Measurements from ENCODE around the gene ETV6. TPM values are rescaled to one million over a fixed set of nuclear protein-coding genes. Genes with fewer than 3 reads are reported as not detected.

ETV6 gene
- total RNA-seq, 1 experiment from 2014 or later: 14.1 TPM

DNA sequence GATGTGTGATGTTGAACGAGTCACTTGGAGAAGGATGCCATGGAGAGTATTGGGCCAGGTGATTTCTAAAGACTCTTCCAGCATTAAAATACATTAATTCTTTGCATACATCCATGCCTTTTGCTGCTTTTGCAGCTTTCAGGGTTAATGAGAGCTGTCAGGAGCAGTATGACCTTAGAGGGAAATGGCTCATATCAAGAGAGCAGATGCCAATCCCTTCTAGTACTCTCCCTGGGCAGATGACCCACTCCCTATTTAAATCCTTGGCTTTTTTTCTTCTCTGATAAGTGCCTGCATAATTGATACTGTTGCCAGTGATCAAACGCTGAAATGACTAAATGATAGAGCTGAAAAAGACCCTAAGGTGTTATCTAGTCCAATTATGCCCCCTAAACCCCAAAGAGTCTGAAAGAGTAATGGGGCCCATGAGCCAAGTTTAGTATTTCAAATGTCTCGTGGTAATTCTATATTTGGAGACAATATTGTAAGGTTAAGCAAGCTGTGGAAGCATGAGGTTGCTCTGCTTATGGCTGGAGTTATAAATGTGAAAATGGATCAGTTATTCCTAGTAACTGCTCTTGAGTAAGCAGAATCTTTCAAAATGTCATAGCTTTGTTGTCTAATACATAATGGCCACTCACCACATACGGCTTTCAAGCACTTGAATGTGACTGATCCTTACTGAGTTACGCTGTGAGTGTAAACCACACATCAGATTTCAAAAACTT is 137.3 kb downstream of the ETV6 start:
- Histone ChIP-seq H3K9me3 (ENCODE audit: control insufficient read depth in 1 of 2, insufficient read depth in 1 of 2, low read depth in 1 of 2, low read length in 2 of 2) (no peaks in the 10 kb centered on the region), H4K20me1 (ENCODE audit: insufficient read depth) (no peaks in the 10 kb centered on the region), H3K9ac (ENCODE audit: low read length) (no peak overlapping the region), H3K4me1 (ENCODE audit: control insufficient read depth in 1 of 2, insufficient read depth in 2 of 2, low read length in 2 of 2) (no peaks in the 10 kb centered on the region), H3K4me2 (ENCODE audit: low read length) (no peak overlapping the region), H3K27ac (ENCODE audit: low read depth, low read length) (no peak overlapping the region), H2AFZ (ENCODE audit: low read depth, low read length, poor library complexity, severe bottlenecking) (no peak overlapping the region), H3K4me3 (replicated peaks in 1 of 2; ENCODE audit: low read depth in 1 of 2, low read length in 2 of 2) (no peak overlapping the region), H3K27me3 (ENCODE audit: insufficient read depth, low read length) (no peaks in the 10 kb centered on the region), H3K9me2 (ENCODE audit: insufficient read depth) (no peaks in the 10 kb centered on the region), H3K36me3 (ENCODE audit: control insufficient read depth in 1 of 2, insufficient read depth in 2 of 2, low read length in 2 of 2) (no peaks in the 10 kb centered on the region), H3K79me2 (ENCODE audit: insufficient read depth, low read length) (no peaks in the 10 kb centered on the region)
- BruUV-seq (replicated peaks): no TSS peak
- ATAC-seq: no peak
- RAD21 ChIA-PET (ENCODE audit: low non-redundant PET in 1 of 2, low total read pairs in 2 of 2, uncharacterized antibody in 2 of 2, unreplicated experiment in 2 of 2): no interaction called here
- intact Hi-C loops (cut with micrococcal nuclease): no loop called here
- POLR2A ChIA-PET: no interaction called here
- CTCF ChIA-PET: no interaction called here
- no peak for DNase-seq (ENCODE audit: low read depth, low spot score)
- TF ChIP-seq, protein P1, sequence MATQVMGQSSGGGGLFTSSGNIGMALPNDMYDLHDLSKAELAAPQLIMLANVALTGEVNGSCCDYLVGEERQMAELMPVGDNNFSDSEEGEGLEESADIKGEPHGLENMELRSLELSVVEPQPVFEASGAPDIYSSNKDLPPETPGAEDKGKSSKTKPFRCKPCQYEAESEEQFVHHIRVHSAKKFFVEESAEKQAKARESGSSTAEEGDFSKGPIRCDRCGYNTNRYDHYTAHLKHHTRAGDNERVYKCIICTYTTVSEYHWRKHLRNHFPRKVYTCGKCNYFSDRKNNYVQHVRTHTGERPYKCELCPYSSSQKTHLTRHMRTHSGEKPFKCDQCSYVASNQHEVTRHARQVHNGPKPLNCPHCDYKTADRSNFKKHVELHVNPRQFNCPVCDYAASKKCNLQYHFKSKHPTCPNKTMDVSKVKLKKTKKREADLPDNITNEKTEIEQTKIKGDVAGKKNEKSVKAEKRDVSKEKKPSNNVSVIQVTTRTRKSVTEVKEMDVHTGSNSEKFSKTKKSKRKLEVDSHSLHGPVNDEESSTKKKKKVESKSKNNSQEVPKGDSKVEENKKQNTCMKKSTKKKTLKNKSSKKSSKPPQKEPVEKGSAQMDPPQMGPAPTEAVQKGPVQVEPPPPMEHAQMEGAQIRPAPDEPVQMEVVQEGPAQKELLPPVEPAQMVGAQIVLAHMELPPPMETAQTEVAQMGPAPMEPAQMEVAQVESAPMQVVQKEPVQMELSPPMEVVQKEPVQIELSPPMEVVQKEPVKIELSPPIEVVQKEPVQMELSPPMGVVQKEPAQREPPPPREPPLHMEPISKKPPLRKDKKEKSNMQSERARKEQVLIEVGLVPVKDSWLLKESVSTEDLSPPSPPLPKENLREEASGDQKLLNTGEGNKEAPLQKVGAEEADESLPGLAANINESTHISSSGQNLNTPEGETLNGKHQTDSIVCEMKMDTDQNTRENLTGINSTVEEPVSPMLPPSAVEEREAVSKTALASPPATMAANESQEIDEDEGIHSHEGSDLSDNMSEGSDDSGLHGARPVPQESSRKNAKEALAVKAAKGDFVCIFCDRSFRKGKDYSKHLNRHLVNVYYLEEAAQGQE (IDR thresholded peaks at IDR 0.05; ENCODE audit: low read depth): no peak
- no peak for TF ChIP-seq ZNF274 (IDR thresholded peaks at IDR 0.05; ENCODE audit: low read depth, low read length)
- no peak for TF ChIP-seq CEBPB (IDR thresholded peaks at IDR 0.05; ENCODE audit: low read depth)
- TF ChIP-seq YY1 (IDR thresholded peaks at IDR 0.05; ENCODE audit: extremely low read depth, insufficient replicate concordance, low read depth, low read length): no peak
- no peak for TF ChIP-seq EGR1 (IDR thresholded peaks at IDR 0.05; ENCODE audit: low read depth)
- TF ChIP-seq RAD21 (IDR thresholded peaks at IDR 0.05; ENCODE audit: low read depth): no peak
- TF ChIP-seq ELF1 (IDR thresholded peaks at IDR 0.05; ENCODE audit: borderline replicate concordance, low read depth): no peak
- no peak for TF ChIP-seq POLR2AphosphoS5 (IDR thresholded peaks at IDR 0.05; ENCODE audit: low read depth, low read length)
- TF ChIP-seq TCF7L2 (IDR thresholded peaks at IDR 0.05; ENCODE audit: borderline replicate concordance, extremely low read depth, insufficient read depth, insufficient read length): no peak
- no peak for TF ChIP-seq JUND (IDR thresholded peaks at IDR 0.05)
- TF ChIP-seq, protein P2, sequence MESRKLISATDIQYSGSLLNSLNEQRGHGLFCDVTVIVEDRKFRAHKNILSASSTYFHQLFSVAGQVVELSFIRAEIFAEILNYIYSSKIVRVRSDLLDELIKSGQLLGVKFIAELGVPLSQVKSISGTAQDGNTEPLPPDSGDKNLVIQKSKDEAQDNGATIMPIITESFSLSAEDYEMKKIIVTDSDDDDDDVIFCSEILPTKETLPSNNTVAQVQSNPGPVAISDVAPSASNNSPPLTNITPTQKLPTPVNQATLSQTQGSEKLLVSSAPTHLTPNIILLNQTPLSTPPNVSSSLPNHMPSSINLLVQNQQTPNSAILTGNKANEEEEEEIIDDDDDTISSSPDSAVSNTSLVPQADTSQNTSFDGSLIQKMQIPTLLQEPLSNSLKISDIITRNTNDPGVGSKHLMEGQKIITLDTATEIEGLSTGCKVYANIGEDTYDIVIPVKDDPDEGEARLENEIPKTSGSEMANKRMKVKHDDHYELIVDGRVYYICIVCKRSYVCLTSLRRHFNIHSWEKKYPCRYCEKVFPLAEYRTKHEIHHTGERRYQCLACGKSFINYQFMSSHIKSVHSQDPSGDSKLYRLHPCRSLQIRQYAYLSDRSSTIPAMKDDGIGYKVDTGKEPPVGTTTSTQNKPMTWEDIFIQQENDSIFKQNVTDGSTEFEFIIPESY (IDR thresholded peaks at IDR 0.05; ENCODE audit: extremely low read depth, insufficient replicate concordance, low read length): no peak
- TF ChIP-seq, protein P3, sequence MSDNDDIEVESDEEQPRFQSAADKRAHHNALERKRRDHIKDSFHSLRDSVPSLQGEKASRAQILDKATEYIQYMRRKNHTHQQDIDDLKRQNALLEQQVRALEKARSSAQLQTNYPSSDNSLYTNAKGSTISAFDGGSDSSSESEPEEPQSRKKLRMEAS (IDR thresholded peaks at IDR 0.05): no peak
- TF ChIP-seq SP1 (IDR thresholded peaks at IDR 0.05; ENCODE audit: low read depth): no peak
- no peak for TF ChIP-seq SRF (IDR thresholded peaks at IDR 0.05; ENCODE audit: low read depth)
- TF ChIP-seq POLR2A (IDR thresholded peaks at IDR 0.05; ENCODE audit: borderline replicate concordance, extremely low read depth, insufficient read depth, insufficient read length): no peak
- TF ChIP-seq, protein P4, sequence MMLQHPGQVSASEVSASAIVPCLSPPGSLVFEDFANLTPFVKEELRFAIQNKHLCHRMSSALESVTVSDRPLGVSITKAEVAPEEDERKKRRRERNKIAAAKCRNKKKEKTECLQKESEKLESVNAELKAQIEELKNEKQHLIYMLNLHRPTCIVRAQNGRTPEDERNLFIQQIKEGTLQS (IDR thresholded peaks at IDR 0.05): no peak
- TF ChIP-seq CBX3 (IDR thresholded peaks at IDR 0.05; ENCODE audit: low read depth): no peak
- TF ChIP-seq ZFX (IDR thresholded peaks at IDR 0.05): no peak
- TF ChIP-seq SIN3A (IDR thresholded peaks at IDR 0.05; ENCODE audit: low read depth): no peak
- no peak for TF ChIP-seq EZH2phosphoT487 (IDR thresholded peaks at IDR 0.05; ENCODE audit: borderline replicate concordance)
